ENCODE data around the gene SEC16A.
A peak's percentile ranks its signal among the peaks of the same experiment; 100 is the strongest.

SEC16A gene

GRCh38 chr9:136485049-136486045 lies 2.5 kb upstream of the SEC16A start:
- DNase-seq (ENCODE audit: low read depth in 2 of 2) = peak; percentile 62 to 84

GRCh38 chr9:136484153-136485048 lies 1.6 kb upstream of the SEC16A start:
- DNase-seq (ENCODE audit: low read depth in 2 of 2) = no peak

- DNase-seq (ENCODE audit: low read depth in 2 of 2) = peak; percentile 89 to 93
Observed at GRCh38 chr9:136483589-136484152, 831 bp upstream of the SEC16A start.

- DNase-seq (ENCODE audit: low read depth in 2 of 2) = no peak
Observed at GRCh38 chr9:136482046-136482792, 621 bp downstream of the SEC16A start.

- no peak for DNase-seq (ENCODE audit: low read depth in 2 of 2)
Observed at GRCh38 chr9:136481558-136481957, 1.3 kb downstream of the SEC16A start.

GRCh38 chr9:136476369-136477150 lies 6.3 kb downstream of the SEC16A start:
- DNase-seq (ENCODE audit: low read depth in 2 of 2) = no peak

GRCh38 chr9:136474974-136475865 lies 7.6 kb downstream of the SEC16A start:
- DNase-seq (ENCODE audit: low read depth in 2 of 2) = no peak

GRCh38 chr9:136474021-136474640 lies 8.7 kb downstream of the SEC16A start:
- DNase-seq (ENCODE audit: low read depth in 2 of 2) = no peak

GRCh38 chr9:136473354-136473721 lies 9.5 kb downstream of the SEC16A start:
- no peak for DNase-seq (ENCODE audit: low read depth in 2 of 2)

GRCh38 chr9:136472640-136473353 lies 10.0 kb downstream of the SEC16A start:
- DNase-seq (ENCODE audit: low read depth in 2 of 2) = no peak

GRCh38 chr9:136471802-136472487 lies 10.9 kb downstream of the SEC16A start:
- no peak for DNase-seq (ENCODE audit: low read depth in 2 of 2)

GRCh38 chr9:136470792-136471469 lies 11.9 kb downstream of the SEC16A start:
- DNase-seq (ENCODE audit: low read depth in 2 of 2) = no peak

GRCh38 chr9:136470356-136470755 lies 12.5 kb downstream of the SEC16A start:
- no peak for DNase-seq (ENCODE audit: low read depth in 2 of 2)

GRCh38 chr9:136467766-136468165 lies 15.1 kb downstream of the SEC16A start:
- no peak for DNase-seq (ENCODE audit: low read depth in 2 of 2)

- no peak for DNase-seq (ENCODE audit: low read depth in 2 of 2)
Observed at GRCh38 chr9:136466155-136466541, 16.7 kb downstream of the SEC16A start.

- DNase-seq (ENCODE audit: low read depth in 2 of 2) = no peak
Observed at GRCh38 chr9:136465500-136466154, 17.2 kb downstream of the SEC16A start.

- no peak for DNase-seq (ENCODE audit: low read depth in 2 of 2)
Observed at GRCh38 chr9:136464241-136464640, 18.6 kb downstream of the SEC16A start.

All from stimulated activated CD4-positive, alpha-beta T cell treated with anti-CD3 and anti-CD28 coated beads, Interleukin-1b, Interleukin-23, amount 100 ng/mL, for 1 hour (primary cell).